HG03175 (cell line): ENCODE measurements around the gene MRPL46.

Source experiments
- ATAC-seq: cut with Tn5 transposase; IDR thresholded peaks from one replicate; pipeline ENCODE4 v1.9.1; 2021; ENCODE audit warnings: mild to moderate bottlenecking, moderate library complexity; ENCODE audit not compliant: unreplicated experiment

MRPL46 gene

GRCh38 chr15:88467073-88467934, at the start of gene MRPL46, which contains the start of gene MRPS11:
Gene MRPL46 (minus strand): TSS chr15:88467388. CDS start chr15:88467377, 11 bp downstream.
Gene MRPS11 (plus strand): TSS chr15:88467708. CDS start chr15:88467718, 10 bp downstream.
- ATAC-seq: peak; percentile 87

GRCh38 chr15:88513195-88513594, 46.0 kb upstream of the MRPL46 start:
- no peak for ATAC-seq

GRCh38 chr15:88512601-88513000, 45.4 kb upstream of the MRPL46 start:
- ATAC-seq: no peak

GRCh38 chr15:88512078-88512477, 44.9 kb upstream of the MRPL46 start:
- ATAC-seq: no peak

- ATAC-seq: no peak
Measured at GRCh38 chr15:88511161-88511560, 44.0 kb upstream of the MRPL46 start.

- no peak for ATAC-seq
Measured at GRCh38 chr15:88509964-88510363, 42.8 kb upstream of the MRPL46 start.

GRCh38 chr15:88509321-88509720, 42.1 kb upstream of the MRPL46 start:
- ATAC-seq: no peak

- ATAC-seq: no peak
Measured at GRCh38 chr15:88506628-88507027, 39.4 kb upstream of the MRPL46 start.

GRCh38 chr15:88505721-88506120, 38.5 kb upstream of the MRPL46 start:
- ATAC-seq: no peak

GRCh38 chr15:88504445-88504844, 37.3 kb upstream of the MRPL46 start:
- ATAC-seq: no peak

- no peak for ATAC-seq
Measured at GRCh38 chr15:88498996-88499395, 31.8 kb upstream of the MRPL46 start.

- ATAC-seq: no peak
Measured at GRCh38 chr15:88497109-88497765, 30.0 kb upstream of the MRPL46 start.

- no peak for ATAC-seq
Measured at GRCh38 chr15:88493844-88494243, 26.7 kb upstream of the MRPL46 start.

- no peak for ATAC-seq
Measured at GRCh38 chr15:88491158-88491557, 24.0 kb upstream of the MRPL46 start.

- no peak for ATAC-seq
Measured at GRCh38 chr15:88490036-88490435, 22.8 kb upstream of the MRPL46 start.

GRCh38 chr15:88489321-88489720, 22.1 kb upstream of the MRPL46 start:
- ATAC-seq: no peak

GRCh38 chr15:88487796-88488523, 20.8 kb upstream of the MRPL46 start:
- no peak for ATAC-seq

- no peak for ATAC-seq
Measured at GRCh38 chr15:88487178-88487795, 20.1 kb upstream of the MRPL46 start.

- no peak for ATAC-seq
Measured at GRCh38 chr15:88484682-88485331, 17.6 kb upstream of the MRPL46 start.

- ATAC-seq: no peak
Measured at GRCh38 chr15:88482263-88482662, 15.1 kb upstream of the MRPL46 start.
